Prostate gland (tissue), 2 donors: Measurements from ENCODE around the gene MACC1. TPM values are rescaled to one million over a fixed set of nuclear protein-coding genes. Genes with fewer than 3 reads are reported as not detected.
"Not testable (repeated sequence)": the region's sequence is repeated elsewhere in the genome, so short reads cannot be mapped to it uniquely, and the experiment has no call there.

Experiments used
- DNase-seq: peaks from one replicate; pipeline ENCODE4 v3.0.0-alpha.2; 2019; ENCODE audit warnings: low spot score
- H3K27ac ChIP-seq, 2 donors: fragments of 200-600 bp; sonication (generic); 2 replicates each; pipeline ENCODE4 v1.5.1; 2017 to 2019
- H3K27me3 ChIP-seq: fragments of 200-600 bp; sonication (generic); replicated peaks from 2 replicates; pipeline ENCODE4 v1.5.1; 2019; ENCODE audit not compliant: insufficient read depth
- H3K36me3 ChIP-seq, 2 donors: fragments of 200-600 bp; sonication (generic); 1 replicate in 1 of 2; 2 replicates in 1 of 2; pipeline versions ENCODE4 v1.5.1 to v1.8.1; 2017 to 2019
- H3K4me1 ChIP-seq: fragments of 200-600 bp; sonication (generic); replicated peaks from 2 replicates; pipeline ENCODE4 v1.5.1; 2019
- H3K4me3 ChIP-seq, 2 donors: fragments of 200-600 bp; sonication (generic); 2 replicates each; pipeline ENCODE4 v1.5.1; 2017 to 2019
- H3K9me3 ChIP-seq: fragments of 200-600 bp; sonication (generic); 2 replicates; pipeline ENCODE4 v1.5.1; 2017
- CTCF ChIP-seq, 4 experiments: fragments of 200-600 bp in 2 of 4; fragments of 450-650 bp in 2 of 4; sonication (generic) in 2 of 4; IDR thresholded peaks; 1 replicate in 3 of 4; 2 replicates in 1 of 4; pipeline ENCODE4 v1.5.1; 2016 to 2019; ENCODE audit warnings: antibody characterized with exemption in 4 of 4, mild to moderate bottlenecking in 2 of 4, moderate library complexity in 2 of 4
- POLR2A ChIP-seq: fragments of 450-650 bp; IDR thresholded peaks from one replicate; pipeline ENCODE4 v1.6.1; 2016; ENCODE audit warnings: antibody characterized with exemption, mild to moderate bottlenecking
- POLR2AphosphoS5 ChIP-seq: sonication (generic); formaldehyde crosslinking; IDR thresholded peaks from one replicate; pipeline ENCODE4 v1.6.1; 2017; ENCODE audit warnings: antibody characterized with exemption
- WGBS: methylation state at CpG from one replicate; pipeline ENCODE4 v1.1.5; 2018; 5-methylcytosine and 5-hydroxymethylcytosine counted together
- intact Hi-C: fragments of 100-400 bp; cut with DNase I; formaldehyde crosslinking; loops from one replicate; pipeline ENCODE4 v1.14.2; 2022
- total RNA-seq, 2 donors: library from RNA; depleted of rRNA; stranded (reverse); fragments of >200 nt; gene quantifications; one replicate each; pipeline ENCODE4 v1.1.0, GENCODE V29; 2016

The MACC1 gene
- total RNA-seq, 2 donors from 2014 or later: 3.0 to 3.4 TPM

DNA sequence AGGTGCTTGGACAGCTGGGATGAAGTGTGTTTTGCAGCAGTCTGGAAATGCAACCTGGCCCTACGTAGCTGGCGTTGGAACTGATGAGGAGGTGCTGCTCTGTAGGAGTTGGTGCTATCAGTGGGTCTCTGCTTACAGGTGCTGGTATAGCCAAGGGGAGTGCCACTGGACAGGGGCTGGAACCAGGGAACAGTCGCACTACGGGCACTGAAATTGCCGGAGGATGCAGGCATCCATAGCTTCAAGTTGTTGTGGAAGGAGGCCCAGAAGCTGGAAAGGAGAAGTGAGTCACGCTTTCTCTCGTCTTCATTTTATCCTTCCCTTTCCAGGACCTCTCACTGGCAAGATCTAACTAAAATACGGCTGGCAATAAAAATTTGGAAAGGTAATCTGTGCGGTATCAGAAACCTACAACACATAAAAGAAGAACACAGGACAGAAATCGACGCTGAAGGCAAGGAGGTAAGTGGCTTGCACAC is 25.8 kb downstream of the MACC1 start:
- no peak overlapping the region for H3K27ac ChIP-seq
- no peaks in the 10 kb centered on the region for H3K9me3 ChIP-seq
- no peak for DNase-seq
- no peaks in the 10 kb centered on the region for H3K27me3 ChIP-seq
- intact Hi-C loops: no loop called here
- H3K36me3 ChIP-seq: no peaks in the 10 kb centered on the region
- WGBS: 92% methylated on average over 11 of the region's 11 CpGs
- H3K4me1 ChIP-seq: no peaks in the 10 kb centered on the region
- H3K4me3 ChIP-seq: no peak overlapping the region
- no peak for TF ChIP-seq CTCF (IDR thresholded peaks at IDR 0.05)
- TF ChIP-seq POLR2A: no peak
- no peak for TF ChIP-seq POLR2AphosphoS5

DNA sequence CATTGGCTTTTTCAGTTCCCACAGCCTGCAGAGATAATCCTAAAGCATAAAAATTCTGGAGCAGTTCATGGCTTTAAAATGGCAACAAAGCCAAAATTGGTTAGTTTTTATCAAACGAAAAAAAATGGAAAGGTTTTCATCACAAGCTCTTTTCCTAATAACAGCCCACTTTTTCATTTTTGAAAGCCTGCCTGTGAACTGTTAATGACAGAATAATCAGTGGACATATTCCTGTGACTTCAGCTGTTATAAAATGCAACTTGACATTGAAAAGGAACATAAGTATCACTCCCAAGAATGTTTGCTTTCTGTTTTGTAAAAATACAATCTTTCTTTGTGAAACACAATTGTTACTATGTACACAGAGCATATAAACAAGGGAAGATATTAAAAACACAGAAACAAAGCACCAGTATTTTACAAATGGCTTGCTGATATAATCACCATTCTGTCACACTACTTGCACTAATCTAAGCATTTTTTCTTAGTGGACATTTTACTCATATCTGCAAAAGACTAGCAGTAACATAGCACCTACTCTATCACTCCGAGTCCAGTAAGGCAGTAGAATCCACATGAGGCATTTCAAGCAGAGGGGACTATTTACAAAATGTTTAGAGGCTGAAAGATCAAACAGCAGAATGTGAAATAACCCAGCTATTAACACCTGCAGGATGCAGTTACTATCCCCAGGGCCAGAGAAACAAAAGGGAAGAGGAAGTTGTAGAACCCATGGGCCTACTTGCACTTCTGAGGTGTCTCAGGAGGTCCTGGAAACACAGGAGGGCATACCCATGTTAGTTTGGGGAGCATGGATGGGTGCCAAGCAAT is 26.4 kb downstream of the MACC1 start:
- 25% methylated on average over 2 of the region's 2 CpGs for WGBS
- no peak overlapping the region for H3K4me3 ChIP-seq
- H3K4me1 ChIP-seq: no peaks in the 10 kb centered on the region
- H3K27me3 ChIP-seq: no peaks in the 10 kb centered on the region
- intact Hi-C loops: no loop called here
- no peaks in the 10 kb centered on the region for H3K36me3 ChIP-seq
- no peak for DNase-seq
- TF ChIP-seq CTCF (IDR thresholded peaks at IDR 0.05): no peak
- TF ChIP-seq POLR2A: no peak
- TF ChIP-seq POLR2AphosphoS5: no peak
- no peaks in the 10 kb centered on the region for H3K9me3 ChIP-seq
- no peak overlapping the region for H3K27ac ChIP-seq

- H3K36me3 ChIP-seq: no peaks in the 10 kb centered on the region
- H3K27ac ChIP-seq: no peak overlapping the region
- DNase-seq: no peak
- H3K27me3 ChIP-seq: no peaks in the 10 kb centered on the region
- no peaks in the 10 kb centered on the region for H3K9me3 ChIP-seq
- H3K4me1 ChIP-seq: no peaks in the 10 kb centered on the region
- H3K4me3 ChIP-seq: no peak overlapping the region
- intact Hi-C loops: no loop called here
- TF ChIP-seq POLR2A (no peak), CTCF (IDR thresholded peaks at IDR 0.05) (no peak), POLR2AphosphoS5 (no peak)
These were observed 27.3 kb downstream of the MACC1 start for GRCh38 chr7:20189852-20190251.

- WGBS: 87% methylated on average over 1 of the region's 1 CpG
- intact Hi-C loops: no loop called here
- TF ChIP-seq CTCF (IDR thresholded peaks at IDR 0.05) (no peak), POLR2AphosphoS5 (no peak), POLR2A (no peak)
- no peaks in the 10 kb centered on the region for H3K4me1 ChIP-seq
- H3K27ac ChIP-seq: no peak overlapping the region
- no peak overlapping the region for H3K4me3 ChIP-seq
- no peaks in the 10 kb centered on the region for H3K27me3 ChIP-seq
- no peak for DNase-seq
- H3K36me3 ChIP-seq: no peaks in the 10 kb centered on the region
- no peaks in the 10 kb centered on the region for H3K9me3 ChIP-seq
These were observed 28.6 kb downstream of the MACC1 start for GRCh38 chr7:20188567-20188966.

- WGBS: 80% methylated on average over 4 of the region's 4 CpGs
- H3K36me3 ChIP-seq, DNase-seq, H3K27me3 ChIP-seq, H3K4me3 ChIP-seq, H3K27ac ChIP-seq, H3K4me1 ChIP-seq, intact Hi-C loops, H3K9me3 ChIP-seq: not testable (repeated sequence)
These were observed 29.3 kb downstream of the MACC1 start for GRCh38 chr7:20187850-20188249.
